ENCODE data around the gene DLG2. TPM values are rescaled to one million over a fixed set of nuclear protein-coding genes. Genes with fewer than 3 reads are reported as not detected.

DLG2 gene
- total and polyA plus RNA-seq, 2 donors (not counting 3 experiments of a cell fraction or from before 2014, with no cell fraction given) = 0.15 to 1.1 TPM

- Histone ChIP-seq H3K4me3 (replicated peaks in 1 of 3; ENCODE audit: insufficient read depth in 1 of 3, low read depth in 1 of 3, low read length in 3 of 3) (no peak overlapping the region), H3K36me3 (ENCODE audit: control insufficient read depth in 2 of 2, extremely low read depth in 1 of 2, insufficient read depth in 2 of 2, low read length in 2 of 2) (no peaks in the 10 kb centered on the region), H3K9me1 (replicated peaks; ENCODE audit: control insufficient read depth, extremely low read depth, insufficient read depth, low read length) (no peaks in the 10 kb centered on the region), H3K9me3 (replicated peaks; ENCODE audit: control insufficient read depth, insufficient read depth, low read length) (no peaks in the 10 kb centered on the region), H3K79me2 (ENCODE audit: control insufficient read depth, insufficient read depth, low read length) (no peaks in the 10 kb centered on the region), H3K27ac (ENCODE audit: insufficient read depth, low read depth, low read length) (no peak overlapping the region), H2AFZ (ENCODE audit: low read depth, low read length) (no peak overlapping the region), H3K4me1 (ENCODE audit: control insufficient read depth, extremely low read depth, insufficient read depth, low read length) (no peaks in the 10 kb centered on the region), H4K20me1 (replicated peaks; ENCODE audit: control insufficient read depth, extremely low read depth, insufficient read depth, low read length) (no peaks in the 10 kb centered on the region), H3K9ac (replicated peaks; ENCODE audit: extremely low read depth, insufficient read depth, low read length) (no peak overlapping the region), H3K4me2 (ENCODE audit: insufficient read depth, low read length) (no peak overlapping the region), H3K27me3 (ENCODE audit: control insufficient read depth in 2 of 2, insufficient read depth in 2 of 2, low read length in 2 of 2) (no peaks in the 10 kb centered on the region)
- no peak for FAIRE-seq
- no peak for DNase-seq (ENCODE audit: low read depth, low spot score)
- intact Hi-C loops (cut with micrococcal nuclease) = no loop called here
- POLR2A ChIA-PET = no interaction called here
- TF ChIP-seq FOS (IDR thresholded peaks at IDR 0.05; ENCODE audit: borderline replicate concordance, insufficient read depth, low read length) = no peak
- no peak for TF ChIP-seq POLR2AphosphoS5 (IDR thresholded peaks at IDR 0.05; ENCODE audit: insufficient read depth, low read depth, low read length)
- TF ChIP-seq CTCF (IDR thresholded peaks at IDR 0.05; ENCODE audit: extremely low read depth in 1 of 2, insufficient read depth in 1 of 2, low read depth in 1 of 2, low read length in 2 of 2) = no peak
- TF ChIP-seq EZH2 (IDR thresholded peaks at IDR 0.05; ENCODE audit: borderline replicate concordance, low read depth, low read length, severe bottlenecking) = no peak
- no peak for TF ChIP-seq POLR2A (IDR thresholded peaks at IDR 0.05; ENCODE audit: low read depth, low read length)
- no peak for TF ChIP-seq MYC (IDR thresholded peaks at IDR 0.05; ENCODE audit: low read depth, low read length)
- TF ChIP-seq JUN (IDR thresholded peaks at IDR 0.05; ENCODE audit: borderline replicate concordance, insufficient read depth, insufficient read length, low read depth) = no peak
- no peak for TF ChIP-seq GATA2 (IDR thresholded peaks at IDR 0.05; ENCODE audit: insufficient read depth, insufficient read length, low read depth, low read length)
- TF ChIP-seq MAX (IDR thresholded peaks at IDR 0.05; ENCODE audit: insufficient read depth, insufficient read length) = no peak
- CTCF ChIA-PET = no interaction called here
- dilution Hi-C loops (cut with MboI; ENCODE audit: extremely low pct_ligation_motif_present, low sequenced_read_pairs) = no loop called here
- BruUV-seq (replicated peaks) = no TSS peak
Observed at GRCh38 chr11:84292955-84293354, 1334.2 kb downstream of the DLG2 start.
